WTC11 (cell line): ENCODE data around the gene TAF3. TPM values are rescaled to one million over a fixed set of nuclear protein-coding genes. Genes with fewer than 3 reads are reported as not detected.

Experiments
- ATAC-seq: fragments of 200-7000 bp; cut with Tn5 transposase; 2 replicates; pipeline ENCODE4 v1.10.0; 2021; ENCODE audit warnings: mild to moderate bottlenecking, moderate library complexity
- CTCF ChIA-PET: fragments of 300-600 bp; sonication (Branson Sonifier 250); formaldehyde crosslinking; loops from one replicate; lab custom pipeline; 2021; ENCODE audit warnings: antibody characterized with exemption; lab: Charles Lee
- POLR2A ChIA-PET: fragments of 350-600 bp; sonication (Branson Sonifier 250); formaldehyde crosslinking; loops from one replicate; lab custom pipeline; 2021; ENCODE audit warnings: antibody characterized with exemption; lab: Charles Lee
- DNase-seq: peaks from one replicate; pipeline ENCODE4 v3.0.0; 2021; ENCODE audit warnings: low spot score
- H3K27ac Mint-ChIP-seq: 2 replicates; pipeline ENCODE4 v1.8.0; 2021; ENCODE audit warnings: mixed read lengths
- H3K27me3 Mint-ChIP-seq: 2 replicates; pipeline ENCODE4 v1.8.0; 2021; ENCODE audit warnings: low read depth, mild to moderate bottlenecking, moderate library complexity, mixed read lengths
- H3K36me3 Mint-ChIP-seq: 2 replicates; pipeline ENCODE4 v1.8.0; 2021; ENCODE audit warnings: mixed read lengths
- H3K4me1 Mint-ChIP-seq: 2 replicates; pipeline ENCODE4 v1.8.0; 2022; ENCODE audit warnings: mixed read lengths
- H3K4me3 Mint-ChIP-seq: 2 replicates; pipeline ENCODE4 v1.8.0; 2021; ENCODE audit warnings: mild to moderate bottlenecking, moderate library complexity, mixed read lengths
- H3K9me3 Mint-ChIP-seq: 2 replicates; pipeline ENCODE4 v1.8.0; 2021; ENCODE audit warnings: mixed read lengths
- ETV6 ChIP-seq: sonication (generic); formaldehyde crosslinking; IDR thresholded peaks from 2 replicates; pipeline ENCODE4 v1.8.1; 2022; ENCODE audit warnings: mild to moderate bottlenecking, missing genetic modification reagents
- FOXP1 ChIP-seq: sonication (generic); formaldehyde crosslinking; IDR thresholded peaks from 2 replicates; pipeline ENCODE4 v1.8.0; 2022; ENCODE audit warnings: missing genetic modification reagents, mild to moderate bottlenecking, moderate library complexity, borderline replicate concordance
- HMGA2 ChIP-seq: fragments of 250-450 bp; sonication (Bioruptor Pico); IDR thresholded peaks from 2 replicates; pipeline ENCODE4 v1.4.0; 2021; ENCODE audit warnings: mild to moderate bottlenecking, moderate library complexity
- IRF2 ChIP-seq: sonication (generic); formaldehyde crosslinking; IDR thresholded peaks from 2 replicates; pipeline ENCODE4 v1.8.0; 2022; ENCODE audit warnings: low read depth, missing genetic modification reagents, borderline replicate concordance
- NR2C2 ChIP-seq: sonication (generic); formaldehyde crosslinking; IDR thresholded peaks from 2 replicates; pipeline ENCODE4 v1.8.0; 2022; ENCODE audit warnings: mild to moderate bottlenecking, missing genetic modification reagents
- SMAD4 ChIP-seq: sonication (generic); formaldehyde crosslinking; IDR thresholded peaks from 2 replicates; pipeline ENCODE4 v1.8.0; 2022; ENCODE audit warnings: mild to moderate bottlenecking, missing genetic modification reagents
- TEAD4 ChIP-seq: sonication (generic); formaldehyde crosslinking; IDR thresholded peaks from 2 replicates; pipeline ENCODE4 v1.8.0; 2022; ENCODE audit warnings: mild to moderate bottlenecking, missing genetic modification reagents
- TP53 ChIP-seq: sonication (generic); formaldehyde crosslinking; IDR thresholded peaks from 2 replicates; pipeline ENCODE4 v1.8.1; 2023; ENCODE audit warnings: mild to moderate bottlenecking, missing genetic modification reagents
- ZNF219 ChIP-seq: sonication (generic); formaldehyde crosslinking; IDR thresholded peaks from 2 replicates; pipeline ENCODE4 v1.8.0; 2023; ENCODE audit warnings: missing genetic modification reagents, mild to moderate bottlenecking, borderline replicate concordance
- ZNF396 ChIP-seq: fragments of 250-450 bp; sonication (Bioruptor Pico); IDR thresholded peaks from 2 replicates; pipeline ENCODE4 v1.8.0; 2021; ENCODE audit warnings: mild to moderate bottlenecking, moderate library complexity, borderline replicate concordance
- ZNF423 ChIP-seq: fragments of 250-450 bp; sonication (Bioruptor Pico); IDR thresholded peaks from 2 replicates; pipeline ENCODE4 v2.1.2; 2022; ENCODE audit warnings: mild to moderate bottlenecking, moderate library complexity
- ZNF671 ChIP-seq: fragments of 250-450 bp; sonication (Bioruptor Pico); IDR thresholded peaks from 2 replicates; pipeline ENCODE4 v1.8.0; 2021; ENCODE audit warnings: mild to moderate bottlenecking
- total RNA-seq: library from RNA; stranded (reverse); gene quantifications from 3 replicates; pipeline ENCODE4 v1.2.3, GENCODE V29; 2021
- TF ChIP-seq, protein P1 (sequence below): sonication (generic); formaldehyde crosslinking; IDR thresholded peaks from 2 replicates; pipeline ENCODE4 v1.8.0; 2022; ENCODE audit warnings: mild to moderate bottlenecking, missing genetic modification reagents
- TF ChIP-seq, protein P2 (sequence below): sonication (generic); formaldehyde crosslinking; IDR thresholded peaks from 2 replicates; pipeline ENCODE4 v1.8.0; 2023; ENCODE audit warnings: missing genetic modification reagents, mild to moderate bottlenecking, borderline replicate concordance
- TF ChIP-seq, protein P3 (sequence below): fragments of 250-450 bp; sonication (Bioruptor Pico); IDR thresholded peaks from 2 replicates; pipeline ENCODE4 v1.9.0; 2021; ENCODE audit warnings: mild to moderate bottlenecking, borderline replicate concordance
- TF ChIP-seq, protein P4 (sequence below): sonication (generic); formaldehyde crosslinking; IDR thresholded peaks from 2 replicates; pipeline ENCODE4 v1.8.1; 2022; ENCODE audit warnings: mild to moderate bottlenecking, missing genetic modification reagents, moderate library complexity, borderline replicate concordance
- TF ChIP-seq, protein P5 (sequence below): fragments of 250-450 bp; sonication (Bioruptor Pico); IDR thresholded peaks from 2 replicates; pipeline ENCODE4 v2.1.2; 2022; ENCODE audit warnings: mild to moderate bottlenecking, moderate library complexity
- TF ChIP-seq, protein P6 (sequence below): sonication (generic); formaldehyde crosslinking; IDR thresholded peaks from 2 replicates; pipeline ENCODE4 v1.8.0; 2023; ENCODE audit warnings: mild to moderate bottlenecking, missing genetic modification reagents
- TF ChIP-seq, protein P7 (sequence below): sonication (generic); formaldehyde crosslinking; IDR thresholded peaks from 2 replicates; pipeline ENCODE4 v1.8.1; 2023; ENCODE audit warnings: mild to moderate bottlenecking, missing genetic modification reagents

Gene TAF3
- total RNA-seq, 1 experiment from 2014 or later, result 8.9 TPM

DNA sequence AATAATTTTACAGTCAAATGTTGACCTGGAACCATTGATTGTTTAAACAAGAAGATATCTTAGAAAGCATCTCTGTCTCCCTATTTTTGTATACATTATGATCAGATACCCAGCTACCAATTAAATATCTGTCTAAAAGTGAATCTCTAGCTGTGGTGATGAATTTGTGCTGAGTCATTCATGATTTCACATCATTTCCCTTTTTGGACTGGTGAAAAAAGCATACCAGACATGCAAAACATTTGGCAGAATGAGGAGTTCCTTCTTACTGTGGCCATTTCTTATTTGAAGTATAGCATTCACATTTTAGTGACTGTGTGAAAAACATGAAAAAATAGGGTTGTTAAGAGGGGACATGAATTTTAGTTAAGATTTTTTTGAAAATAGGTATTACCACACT, 138.2 kb downstream of the TAF3 start (continued):
- TF ChIP-seq, protein P1, sequence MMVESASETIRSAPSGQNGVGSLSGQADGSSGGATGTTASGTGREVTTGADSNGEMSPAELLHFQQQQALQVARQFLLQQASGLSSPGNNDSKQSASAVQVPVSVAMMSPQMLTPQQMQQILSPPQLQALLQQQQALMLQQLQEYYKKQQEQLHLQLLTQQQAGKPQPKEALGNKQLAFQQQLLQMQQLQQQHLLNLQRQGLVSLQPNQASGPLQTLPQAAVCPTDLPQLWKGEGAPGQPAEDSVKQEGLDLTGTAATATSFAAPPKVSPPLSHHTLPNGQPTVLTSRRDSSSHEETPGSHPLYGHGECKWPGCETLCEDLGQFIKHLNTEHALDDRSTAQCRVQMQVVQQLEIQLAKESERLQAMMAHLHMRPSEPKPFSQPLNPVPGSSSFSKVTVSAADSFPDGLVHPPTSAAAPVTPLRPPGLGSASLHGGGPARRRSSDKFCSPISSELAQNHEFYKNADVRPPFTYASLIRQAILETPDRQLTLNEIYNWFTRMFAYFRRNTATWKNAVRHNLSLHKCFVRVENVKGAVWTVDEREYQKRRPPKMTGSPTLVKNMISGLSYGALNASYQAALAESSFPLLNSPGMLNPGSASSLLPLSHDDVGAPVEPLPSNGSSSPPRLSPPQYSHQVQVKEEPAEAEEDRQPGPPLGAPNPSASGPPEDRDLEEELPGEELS (CRISPR knock-in tag), result no peak
- TF ChIP-seq, protein P2, sequence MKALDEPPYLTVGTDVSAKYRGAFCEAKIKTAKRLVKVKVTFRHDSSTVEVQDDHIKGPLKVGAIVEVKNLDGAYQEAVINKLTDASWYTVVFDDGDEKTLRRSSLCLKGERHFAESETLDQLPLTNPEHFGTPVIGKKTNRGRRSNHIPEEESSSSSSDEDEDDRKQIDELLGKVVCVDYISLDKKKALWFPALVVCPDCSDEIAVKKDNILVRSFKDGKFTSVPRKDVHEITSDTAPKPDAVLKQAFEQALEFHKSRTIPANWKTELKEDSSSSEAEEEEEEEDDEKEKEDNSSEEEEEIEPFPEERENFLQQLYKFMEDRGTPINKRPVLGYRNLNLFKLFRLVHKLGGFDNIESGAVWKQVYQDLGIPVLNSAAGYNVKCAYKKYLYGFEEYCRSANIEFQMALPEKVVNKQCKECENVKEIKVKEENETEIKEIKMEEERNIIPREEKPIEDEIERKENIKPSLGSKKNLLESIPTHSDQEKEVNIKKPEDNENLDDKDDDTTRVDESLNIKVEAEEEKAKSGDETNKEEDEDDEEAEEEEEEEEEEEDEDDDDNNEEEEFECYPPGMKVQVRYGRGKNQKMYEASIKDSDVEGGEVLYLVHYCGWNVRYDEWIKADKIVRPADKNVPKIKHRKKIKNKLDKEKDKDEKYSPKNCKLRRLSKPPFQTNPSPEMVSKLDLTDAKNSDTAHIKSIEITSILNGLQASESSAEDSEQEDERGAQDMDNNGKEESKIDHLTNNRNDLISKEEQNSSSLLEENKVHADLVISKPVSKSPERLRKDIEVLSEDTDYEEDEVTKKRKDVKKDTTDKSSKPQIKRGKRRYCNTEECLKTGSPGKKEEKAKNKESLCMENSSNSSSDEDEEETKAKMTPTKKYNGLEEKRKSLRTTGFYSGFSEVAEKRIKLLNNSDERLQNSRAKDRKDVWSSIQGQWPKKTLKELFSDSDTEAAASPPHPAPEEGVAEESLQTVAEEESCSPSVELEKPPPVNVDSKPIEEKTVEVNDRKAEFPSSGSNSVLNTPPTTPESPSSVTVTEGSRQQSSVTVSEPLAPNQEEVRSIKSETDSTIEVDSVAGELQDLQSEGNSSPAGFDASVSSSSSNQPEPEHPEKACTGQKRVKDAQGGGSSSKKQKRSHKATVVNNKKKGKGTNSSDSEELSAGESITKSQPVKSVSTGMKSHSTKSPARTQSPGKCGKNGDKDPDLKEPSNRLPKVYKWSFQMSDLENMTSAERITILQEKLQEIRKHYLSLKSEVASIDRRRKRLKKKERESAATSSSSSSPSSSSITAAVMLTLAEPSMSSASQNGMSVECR (CRISPR knock-in tag), result no peak
- TF ChIP-seq ETV6 (CRISPR knock-in tag), result no peak

DNA sequence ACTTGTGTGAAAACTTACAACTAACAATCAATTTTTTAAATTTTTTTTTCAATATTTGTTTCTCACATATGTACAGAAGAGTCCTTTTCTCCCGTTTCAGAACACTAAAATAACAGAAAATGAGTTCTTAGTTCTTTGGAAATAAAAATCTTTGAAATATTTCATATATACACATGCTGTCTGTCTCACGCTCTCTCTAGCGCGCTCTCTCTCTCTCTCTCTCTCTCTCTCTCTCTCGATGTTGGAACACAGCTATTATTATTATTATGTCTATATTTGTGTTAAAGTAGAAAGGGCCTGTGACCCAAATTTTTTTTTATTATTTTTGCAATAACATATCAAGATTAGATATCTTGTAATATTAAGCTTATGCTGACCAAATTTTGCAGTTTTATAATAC, 139.3 kb downstream of the TAF3 start:
- ChIA-PET POLR2A (no interaction called here), CTCF (no interaction called here)
- no peaks in the 10 kb centered on the region for H3K27me3 Mint-ChIP-seq

DNA sequence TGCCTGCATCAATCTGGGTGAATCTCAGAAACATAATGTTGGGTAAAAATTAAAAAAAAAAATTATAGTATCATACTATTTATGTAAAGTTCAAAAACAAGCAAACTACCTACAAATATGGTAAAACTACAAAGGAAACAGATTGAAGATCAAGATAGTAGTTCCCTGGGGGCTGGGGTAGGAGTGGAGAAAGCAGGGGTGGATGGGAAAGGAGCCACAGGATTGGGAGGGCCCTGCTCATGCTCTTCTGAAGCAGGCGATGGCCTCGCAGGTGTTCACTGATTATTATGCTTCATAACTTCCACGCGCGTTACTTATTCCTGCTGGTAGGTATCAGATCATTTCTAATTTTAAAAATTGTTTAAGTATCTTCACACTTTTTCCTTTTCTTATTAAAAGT, 140.1 kb downstream of the TAF3 start:
- ATAC-seq, result no peak
- CTCF ChIA-PET, result no interaction called here
- POLR2A ChIA-PET, result no interaction called here
- Mint-ChIP-seq H3K36me3 (no peaks in the 10 kb centered on the region), H3K4me1 (no peaks in the 10 kb centered on the region), H3K9me3 (no peaks in the 10 kb centered on the region), H3K4me3 (no peak overlapping the region), H3K27ac (no peak overlapping the region), H3K27me3 (no peaks in the 10 kb centered on the region)
- DNase-seq, result no peak
- TF ChIP-seq SMAD4 (no peak), FOXP1 (CRISPR knock-in tag) (no peak)
- TF ChIP-seq, protein P3, sequence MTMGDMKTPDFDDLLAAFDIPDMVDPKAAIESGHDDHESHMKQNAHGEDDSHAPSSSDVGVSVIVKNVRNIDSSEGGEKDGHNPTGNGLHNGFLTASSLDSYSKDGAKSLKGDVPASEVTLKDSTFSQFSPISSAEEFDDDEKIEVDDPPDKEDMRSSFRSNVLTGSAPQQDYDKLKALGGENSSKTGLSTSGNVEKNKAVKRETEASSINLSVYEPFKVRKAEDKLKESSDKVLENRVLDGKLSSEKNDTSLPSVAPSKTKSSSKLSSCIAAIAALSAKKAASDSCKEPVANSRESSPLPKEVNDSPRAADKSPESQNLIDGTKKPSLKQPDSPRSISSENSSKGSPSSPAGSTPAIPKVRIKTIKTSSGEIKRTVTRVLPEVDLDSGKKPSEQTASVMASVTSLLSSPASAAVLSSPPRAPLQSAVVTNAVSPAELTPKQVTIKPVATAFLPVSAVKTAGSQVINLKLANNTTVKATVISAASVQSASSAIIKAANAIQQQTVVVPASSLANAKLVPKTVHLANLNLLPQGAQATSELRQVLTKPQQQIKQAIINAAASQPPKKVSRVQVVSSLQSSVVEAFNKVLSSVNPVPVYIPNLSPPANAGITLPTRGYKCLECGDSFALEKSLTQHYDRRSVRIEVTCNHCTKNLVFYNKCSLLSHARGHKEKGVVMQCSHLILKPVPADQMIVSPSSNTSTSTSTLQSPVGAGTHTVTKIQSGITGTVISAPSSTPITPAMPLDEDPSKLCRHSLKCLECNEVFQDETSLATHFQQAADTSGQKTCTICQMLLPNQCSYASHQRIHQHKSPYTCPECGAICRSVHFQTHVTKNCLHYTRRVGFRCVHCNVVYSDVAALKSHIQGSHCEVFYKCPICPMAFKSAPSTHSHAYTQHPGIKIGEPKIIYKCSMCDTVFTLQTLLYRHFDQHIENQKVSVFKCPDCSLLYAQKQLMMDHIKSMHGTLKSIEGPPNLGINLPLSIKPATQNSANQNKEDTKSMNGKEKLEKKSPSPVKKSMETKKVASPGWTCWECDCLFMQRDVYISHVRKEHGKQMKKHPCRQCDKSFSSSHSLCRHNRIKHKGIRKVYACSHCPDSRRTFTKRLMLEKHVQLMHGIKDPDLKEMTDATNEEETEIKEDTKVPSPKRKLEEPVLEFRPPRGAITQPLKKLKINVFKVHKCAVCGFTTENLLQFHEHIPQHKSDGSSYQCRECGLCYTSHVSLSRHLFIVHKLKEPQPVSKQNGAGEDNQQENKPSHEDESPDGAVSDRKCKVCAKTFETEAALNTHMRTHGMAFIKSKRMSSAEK (CRISPR knock-in tag), result no peak
- TF ChIP-seq, protein P4, sequence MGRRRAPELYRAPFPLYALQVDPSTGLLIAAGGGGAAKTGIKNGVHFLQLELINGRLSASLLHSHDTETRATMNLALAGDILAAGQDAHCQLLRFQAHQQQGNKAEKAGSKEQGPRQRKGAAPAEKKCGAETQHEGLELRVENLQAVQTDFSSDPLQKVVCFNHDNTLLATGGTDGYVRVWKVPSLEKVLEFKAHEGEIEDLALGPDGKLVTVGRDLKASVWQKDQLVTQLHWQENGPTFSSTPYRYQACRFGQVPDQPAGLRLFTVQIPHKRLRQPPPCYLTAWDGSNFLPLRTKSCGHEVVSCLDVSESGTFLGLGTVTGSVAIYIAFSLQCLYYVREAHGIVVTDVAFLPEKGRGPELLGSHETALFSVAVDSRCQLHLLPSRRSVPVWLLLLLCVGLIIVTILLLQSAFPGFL, result no peak
- TF ChIP-seq, protein P5, sequence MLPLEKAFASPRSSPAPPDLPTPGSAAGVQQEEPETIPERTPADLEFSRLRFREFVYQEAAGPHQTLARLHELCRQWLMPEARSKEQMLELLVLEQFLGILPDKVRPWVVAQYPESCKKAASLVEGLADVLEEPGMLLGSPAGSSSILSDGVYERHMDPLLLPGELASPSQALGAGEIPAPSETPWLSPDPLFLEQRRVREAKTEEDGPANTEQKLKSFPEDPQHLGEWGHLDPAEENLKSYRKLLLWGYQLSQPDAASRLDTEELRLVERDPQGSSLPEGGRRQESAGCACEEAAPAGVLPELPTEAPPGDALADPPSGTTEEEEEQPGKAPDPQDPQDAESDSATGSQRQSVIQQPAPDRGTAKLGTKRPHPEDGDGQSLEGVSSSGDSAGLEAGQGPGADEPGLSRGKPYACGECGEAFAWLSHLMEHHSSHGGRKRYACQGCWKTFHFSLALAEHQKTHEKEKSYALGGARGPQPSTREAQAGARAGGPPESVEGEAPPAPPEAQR, result no peak

More for the DNA sequence above, 139.3 kb downstream of the TAF3 start:
- H3K27ac Mint-ChIP-seq, result no peak overlapping the region
- ATAC-seq (no peak), DNase-seq (no peak)
- H3K9me3 Mint-ChIP-seq, result no peaks in the 10 kb centered on the region
- no peak overlapping the region for H3K4me3 Mint-ChIP-seq
- H3K4me1 Mint-ChIP-seq, result no peaks in the 10 kb centered on the region
- no peaks in the 10 kb centered on the region for H3K36me3 Mint-ChIP-seq
- TF ChIP-seq ZNF396 (CRISPR knock-in tag) (no peak), NR2C2 (CRISPR knock-in tag) (no peak), ZNF671 (no peak), FOXP1 (CRISPR knock-in tag) (no peak), IRF2 (no peak), ZNF219 (CRISPR knock-in tag) (no peak), ZNF423 (CRISPR knock-in tag) (no peak), HMGA2 (CRISPR knock-in tag) (no peak), TP53 (no peak), TEAD4 (no peak)
- TF ChIP-seq, protein P6, sequence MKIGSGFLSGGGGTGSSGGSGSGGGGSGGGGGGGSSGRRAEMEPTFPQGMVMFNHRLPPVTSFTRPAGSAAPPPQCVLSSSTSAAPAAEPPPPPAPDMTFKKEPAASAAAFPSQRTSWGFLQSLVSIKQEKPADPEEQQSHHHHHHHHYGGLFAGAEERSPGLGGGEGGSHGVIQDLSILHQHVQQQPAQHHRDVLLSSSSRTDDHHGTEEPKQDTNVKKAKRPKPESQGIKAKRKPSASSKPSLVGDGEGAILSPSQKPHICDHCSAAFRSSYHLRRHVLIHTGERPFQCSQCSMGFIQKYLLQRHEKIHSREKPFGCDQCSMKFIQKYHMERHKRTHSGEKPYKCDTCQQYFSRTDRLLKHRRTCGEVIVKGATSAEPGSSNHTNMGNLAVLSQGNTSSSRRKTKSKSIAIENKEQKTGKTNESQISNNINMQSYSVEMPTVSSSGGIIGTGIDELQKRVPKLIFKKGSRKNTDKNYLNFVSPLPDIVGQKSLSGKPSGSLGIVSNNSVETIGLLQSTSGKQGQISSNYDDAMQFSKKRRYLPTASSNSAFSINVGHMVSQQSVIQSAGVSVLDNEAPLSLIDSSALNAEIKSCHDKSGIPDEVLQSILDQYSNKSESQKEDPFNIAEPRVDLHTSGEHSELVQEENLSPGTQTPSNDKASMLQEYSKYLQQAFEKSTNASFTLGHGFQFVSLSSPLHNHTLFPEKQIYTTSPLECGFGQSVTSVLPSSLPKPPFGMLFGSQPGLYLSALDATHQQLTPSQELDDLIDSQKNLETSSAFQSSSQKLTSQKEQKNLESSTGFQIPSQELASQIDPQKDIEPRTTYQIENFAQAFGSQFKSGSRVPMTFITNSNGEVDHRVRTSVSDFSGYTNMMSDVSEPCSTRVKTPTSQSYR, result no peak
- TF ChIP-seq, protein P7, sequence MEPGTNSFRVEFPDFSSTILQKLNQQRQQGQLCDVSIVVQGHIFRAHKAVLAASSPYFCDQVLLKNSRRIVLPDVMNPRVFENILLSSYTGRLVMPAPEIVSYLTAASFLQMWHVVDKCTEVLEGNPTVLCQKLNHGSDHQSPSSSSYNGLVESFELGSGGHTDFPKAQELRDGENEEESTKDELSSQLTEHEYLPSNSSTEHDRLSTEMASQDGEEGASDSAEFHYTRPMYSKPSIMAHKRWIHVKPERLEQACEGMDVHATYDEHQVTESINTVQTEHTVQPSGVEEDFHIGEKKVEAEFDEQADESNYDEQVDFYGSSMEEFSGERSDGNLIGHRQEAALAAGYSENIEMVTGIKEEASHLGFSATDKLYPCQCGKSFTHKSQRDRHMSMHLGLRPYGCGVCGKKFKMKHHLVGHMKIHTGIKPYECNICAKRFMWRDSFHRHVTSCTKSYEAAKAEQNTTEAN, result no peak
- TF ChIP-seq, all 79 proteins: peak for 0
